GM12878 (cell line): Measurements from ENCODE around the gene CD48. TPM values are rescaled to one million over a fixed set of nuclear protein-coding genes. Genes with fewer than 3 reads are reported as not detected.

Experiments
- ATAC-seq: fragments of 200-7000 bp; cut with Tn5 transposase; 3 replicates; pipeline ENCODE4 v1.9.1; 2020; ENCODE audit warnings: mild to moderate bottlenecking, moderate library complexity
- BruUV-seq: library from RNA; stranded (reverse); fragments of 400-500 nt; replicated peaks from 2 replicates; lab custom pipeline; 2021; lab: Mats Ljungman, UMichigan
- CTCF ChIA-PET: fragments of 300-600 bp; sonication (Branson Sonifier 250); formaldehyde crosslinking; extraction: SDS; loops from one replicate; lab custom pipeline; 2021; ENCODE audit warnings: inconsistent platforms; lab: Yijun Ruan, JAX
- POLR2A ChIA-PET: fragments of 350-600 bp; formaldehyde crosslinking; extraction: SDS; loops from one replicate; lab custom pipeline; 2021; ENCODE audit warnings: inconsistent platforms; lab: Charles Lee
- RAD21 ChIA-PET: fragments of 300-600 bp; sonication (Branson Sonifier 250); formaldehyde crosslinking; loops from one replicate; lab custom pipeline; 2023; ENCODE audit warnings: antibody characterized with exemption; ENCODE audit not compliant: unreplicated experiment; lab: Charles Lee
- SMC1A ChIA-PET: fragments of 300-600 bp; sonication (Branson Sonifier 250); formaldehyde crosslinking; loops from one replicate; lab custom pipeline; 2023; ENCODE audit not compliant: unreplicated experiment, uncharacterized antibody; lab: Charles Lee
- DNase-seq: peaks from one replicate; pipeline ENCODE4 v3.0.0-alpha.2; 2011; ENCODE audit warnings: low read depth, low spot score
- FAIRE-seq: peaks from 3 replicates; lab custom pipeline; 2011; peaks lifted over from hg19 to GRCh38; lab: Jason Lieb, UNC
- H2AFZ ChIP-seq: 2 replicates; pipeline ENCODE4 v1.6.0; 2011; ENCODE audit warnings: low read depth, low read length, control low read depth; ENCODE audit not compliant: control insufficient read depth
- H3K27ac ChIP-seq: 2 replicates; pipeline ENCODE4 v1.5.1; 2011; ENCODE audit warnings: control low read depth; ENCODE audit not compliant: control insufficient read depth, insufficient read depth
- H3K27me3 ChIP-seq, 2 experiments: replicated peaks in 1 of 2; 2 replicates each; pipeline versions ENCODE4 v1.6.0 to v1.6.1; 2011; ENCODE audit warnings: low read length in 1 of 2; ENCODE audit not compliant: control insufficient read depth in 2 of 2, insufficient read depth in 2 of 2
- H3K36me3 ChIP-seq, 2 experiments: 2 replicates each; pipeline ENCODE4 v1.5.1; 2011; ENCODE audit warnings: low read length in 1 of 2; ENCODE audit not compliant: control insufficient read depth in 2 of 2, insufficient read depth in 2 of 2
- H3K4me1 ChIP-seq: 2 replicates; pipeline ENCODE4 v1.6.1; 2011; ENCODE audit warnings: mild to moderate bottlenecking, low read length, moderate library complexity, mixed read lengths; ENCODE audit not compliant: control insufficient read depth, insufficient read depth
- H3K4me2 ChIP-seq: 2 replicates; pipeline ENCODE4 v1.6.0; 2011; ENCODE audit warnings: control low read depth; ENCODE audit not compliant: control insufficient read depth, insufficient read depth
- H3K4me3 ChIP-seq: fragments of 200-600 bp; sonication (generic); 2 replicates; pipeline ENCODE4 v1.5.1; 2016
- H3K79me2 ChIP-seq: 2 replicates; pipeline ENCODE4 v1.6.0; 2011; ENCODE audit warnings: low read length; ENCODE audit not compliant: control insufficient read depth, insufficient read depth
- H3K9ac ChIP-seq: 2 replicates; pipeline ENCODE4 v1.8.0; 2011; ENCODE audit warnings: low read length, control low read depth, mixed read lengths; ENCODE audit not compliant: control insufficient read depth, insufficient read depth
- H3K9me3 ChIP-seq: replicated peaks from 3 replicates; pipeline ENCODE4 v1.5.1; 2011; ENCODE audit warnings: mild to moderate bottlenecking, low read length; ENCODE audit not compliant: control insufficient read depth, insufficient read depth
- H4K20me1 ChIP-seq: 2 replicates; pipeline ENCODE4 v1.6.0; 2011; ENCODE audit not compliant: control insufficient read depth, insufficient read depth
- CBX5 ChIP-seq: sonication (generic); IDR thresholded peaks from 2 replicates; pipeline ENCODE4 v1.6.1; 2016; ENCODE audit warnings: low read depth, moderate library complexity, mild to moderate bottlenecking, inconsistent platforms
- EP300 ChIP-seq, 2 experiments: fragments of 150-350 bp in 1 of 2; IDR thresholded peaks; 2 replicates each; pipeline ENCODE4 v1.6.1; 2011 to 2012; ENCODE audit warnings: low read depth in 2 of 2, low read length in 2 of 2, borderline replicate concordance in 1 of 2, improper control_type of control experiment in 1 of 2, inconsistent platforms in 1 of 2; ENCODE audit not compliant: control insufficient read depth in 1 of 2
- IKZF2 ChIP-seq, 2 experiments: fragments of 450-650 bp; IDR thresholded peaks; 2 replicates each; pipeline ENCODE4 v1.6.1; 2017; ENCODE audit warnings: mild to moderate bottlenecking in 2 of 2, moderate library complexity in 2 of 2
- KDM1A ChIP-seq: fragments of 200-600 bp; sonication (generic); IDR thresholded peaks from 2 replicates; pipeline ENCODE4 v1.6.1; 2016; ENCODE audit warnings: borderline replicate concordance
- MXI1 ChIP-seq: fragments of 150-350 bp; IDR thresholded peaks from 2 replicates; pipeline ENCODE4 v1.6.1; 2011; ENCODE audit warnings: low read depth, mild to moderate bottlenecking, inconsistent platforms, low read length, improper control_type of control experiment
- MYC ChIP-seq: IDR thresholded peaks from 2 replicates; pipeline ENCODE4 v1.6.1; 2011; ENCODE audit warnings: mild to moderate bottlenecking, low read length, moderate library complexity, inconsistent platforms; ENCODE audit not compliant: insufficient read depth, insufficient replicate concordance, insufficient read length, severe bottlenecking
- POLR2AphosphoS5 ChIP-seq: IDR thresholded peaks from 2 replicates; pipeline ENCODE4 v1.6.1; 2011; ENCODE audit warnings: mild to moderate bottlenecking, low read length, inconsistent platforms
- POU2F2 ChIP-seq: IDR thresholded peaks from 3 replicates; pipeline ENCODE4 v1.6.1; 2011; ENCODE audit warnings: low read depth, mild to moderate bottlenecking, low read length, borderline replicate concordance
- SMAD5 ChIP-seq: IDR thresholded peaks from 2 replicates; pipeline ENCODE4 v1.6.1; 2016; ENCODE audit warnings: antibody characterized with exemption, low read depth
- ZBTB4 ChIP-seq: fragments of 450-650 bp; formaldehyde crosslinking; IDR thresholded peaks from 2 replicates; pipeline ENCODE4 v1.4.0; 2022; ENCODE audit warnings: mild to moderate bottlenecking, moderate library complexity
- ZNF384 ChIP-seq: IDR thresholded peaks from 2 replicates; pipeline ENCODE4 v1.6.1; 2012; ENCODE audit warnings: low read depth, mild to moderate bottlenecking, low read length, improper control_type of control experiment, borderline replicate concordance
- WGBS: methylation state at CpG from one replicate; pipeline ENCODE4 v1.1.6; 2016; ENCODE audit warnings: low lambda C conversion rate; ENCODE audit not compliant: insufficient replicate concordance, insufficient coverage; ENCODE audit errors: missing lambda C conversion rate; 5-methylcytosine and 5-hydroxymethylcytosine counted together
- in situ Hi-C: fragments of 300-500 bp; cut with MboI; formaldehyde crosslinking; loops from 9 replicates; pipeline ENCODE4 v1.14.3; 2018; ENCODE audit warnings: mixed read lengths
- intact Hi-C: fragments of 100-400 bp; cut with micrococcal nuclease; formaldehyde crosslinking; loops from one replicate; pipeline ENCODE4 v1.14.2; 2022; ENCODE audit not compliant: unreplicated experiment
- polyA plus RNA-seq, 11 experiments: library from polyadenylated mRNA; depleted of rRNA in 4 of 11; unstranded in 6 of 11; stranded (reverse) in 5 of 11; fragments of >200 nt; fragmentation: Nextera tagmentation in 4 of 11; fragmentation: Illumina TruSeq in 1 of 11; extraction: Ambion mirVana in 4 of 11; extraction: Trizol in 1 of 11; gene quantifications; 1 replicate in 1 of 11; 2 replicates in 10 of 11; pipeline versions ENCODE4 v1.2.1 to v1.2.3, GENCODE V29; 2011 to 2016; ENCODE audit warnings: inconsistent platforms in 2 of 11, missing spikeins in 2 of 11, low read depth in 1 of 11
- total RNA-seq, 4 experiments: library from RNA; depleted of rRNA in 3 of 4; stranded (reverse); fragments of >200 nt in 3 of 4; fragmentation: Illumina TruSeq in 1 of 4; extraction: Trizol in 1 of 4; gene quantifications; 2 replicates each; pipeline versions ENCODE4 v1.2.1 to v1.2.3, GENCODE V29; 2013 to 2021
- TF ChIP-seq, protein P1 (sequence below): fragments of 450-650 bp; formaldehyde crosslinking; IDR thresholded peaks from 2 replicates; pipeline ENCODE4 v1.4.0; 2020; ENCODE audit warnings: mild to moderate bottlenecking, moderate library complexity
- TF ChIP-seq, protein P2 (sequence below): IDR thresholded peaks from 2 replicates; pipeline ENCODE4 v1.6.1; 2011; ENCODE audit warnings: borderline replicate concordance, low read depth, mild to moderate bottlenecking, moderate library complexity, low read length; ENCODE audit not compliant: insufficient read depth, poor library complexity, severe bottlenecking

Gene CD48
- total and polyA plus RNA-seq, 10 of the 15 experiments (the other 5 are each of a cell fraction or from before 2014, with no cell fraction given): 302 to 1,315 (median 430) TPM

DNA sequence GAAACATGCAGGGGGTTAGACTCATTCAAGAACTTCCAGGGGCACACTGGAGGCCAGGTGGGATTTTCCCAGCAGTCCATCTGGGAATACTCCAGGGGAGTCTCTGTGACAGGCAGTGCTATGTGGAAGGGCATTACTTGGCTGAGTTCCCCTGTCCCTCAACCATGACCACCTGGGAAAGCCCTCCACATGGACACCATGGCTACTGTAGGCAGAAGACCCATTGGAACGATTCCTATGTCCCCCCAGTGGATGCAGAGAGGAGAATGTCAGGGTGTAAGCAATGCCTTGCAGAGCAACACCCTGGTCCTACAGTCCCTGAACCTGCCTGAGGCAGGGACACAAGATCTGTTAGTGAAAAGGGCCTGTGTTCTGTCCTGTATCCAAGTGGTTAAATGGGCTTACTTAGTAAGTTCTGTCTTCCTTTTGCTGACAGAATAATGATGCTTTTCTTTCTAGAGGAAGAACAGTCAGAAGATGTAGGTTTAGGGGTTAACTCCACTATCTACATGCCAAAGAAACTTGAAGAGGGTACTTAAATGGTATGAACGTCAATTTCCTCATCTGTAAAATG, 78.2 kb downstream of the CD48 start:
- WGBS: 29% methylated on average over 2 of the region's 2 CpGs
- DNase-seq: no peak
- FAIRE-seq: no peak
- POLR2A ChIA-PET: no interaction called here
- H4K20me1 ChIP-seq: no peaks in the 10 kb centered on the region
- H3K9me3 ChIP-seq: no peaks in the 10 kb centered on the region
- no TSS peak for BruUV-seq
- intact Hi-C loops (no loop called here), in situ Hi-C loops (no loop called here)
- peak; percentile 1; the same call in 1 of the 3 replicates for ATAC-seq
- RAD21 ChIA-PET: interaction anchor here (1.1 kb wide), 2 partner anchors 9 to 39 kb away, joined by 3 to 4 read pairs; no protein-coding TSS in a partner anchor
- H3K4me3 ChIP-seq: no peak overlapping the region
- H3K36me3 ChIP-seq: peaks cover 30 to 49% of the 10 kb centered on the region in 2 experiments
- H3K27me3 ChIP-seq: no peaks in the 10 kb centered on the region
- CTCF ChIA-PET: interaction anchor here (0.9 to 1.4 kb wide), 3 partner anchors 10 to 42 kb away, joined by 4 to 9 read pairs (median 7); no protein-coding TSS in a partner anchor
- no peak overlapping the region for H2AFZ ChIP-seq
- no peak overlapping the region for H3K9ac ChIP-seq
- H3K4me1 ChIP-seq: peaks cover 53% of the 10 kb centered on the region
- H3K4me2 ChIP-seq: peak overlapping the region; percentile 30; the same call in 1 of the 2 replicates
- H3K79me2 ChIP-seq: peaks cover 65% of the 10 kb centered on the region
- peak overlapping the region; percentile 15 for H3K27ac ChIP-seq
- SMC1A ChIA-PET: interaction anchor here (0.8 to 17.6 kb wide), 6 partner anchors 13 to 79 kb away, joined by 3 to 259 read pairs (median 5); partner anchors contain the start of gene SLAMF1
- TF ChIP-seq POLR2AphosphoS5: peak; percentile 88
- TF ChIP-seq MXI1: peak; percentile 55; the same call in 1 of the 2 replicates
- peak; percentile 33; the same call in 1 of the 2 replicates for TF ChIP-seq ZBTB4 (CRISPR knock-in tag)
- TF ChIP-seq MYC: no peak
- no peak for TF ChIP-seq EP300 (IDR thresholded peaks at IDR 0.05; ENCODE audit: borderline replicate concordance in 1 of 2, control insufficient read depth in 1 of 2, low read depth in 2 of 2, low read length in 2 of 2)
- 0 out of 4 replicates have a peak, but pooled peaks of 1 of the 2 experiments have one; percentile 28 for TF ChIP-seq IKZF2 (IDR thresholded peaks at IDR 0.05)
- TF ChIP-seq KDM1A: no peak
- TF ChIP-seq ZNF384: no peak
- peak; percentile 1; the same call in 1 of the 3 replicates for TF ChIP-seq POU2F2
- no peak for TF ChIP-seq CBX5
- TF ChIP-seq SMAD5: peak; percentile 78; the same call in 1 of the 2 replicates
- TF ChIP-seq, protein P1, sequence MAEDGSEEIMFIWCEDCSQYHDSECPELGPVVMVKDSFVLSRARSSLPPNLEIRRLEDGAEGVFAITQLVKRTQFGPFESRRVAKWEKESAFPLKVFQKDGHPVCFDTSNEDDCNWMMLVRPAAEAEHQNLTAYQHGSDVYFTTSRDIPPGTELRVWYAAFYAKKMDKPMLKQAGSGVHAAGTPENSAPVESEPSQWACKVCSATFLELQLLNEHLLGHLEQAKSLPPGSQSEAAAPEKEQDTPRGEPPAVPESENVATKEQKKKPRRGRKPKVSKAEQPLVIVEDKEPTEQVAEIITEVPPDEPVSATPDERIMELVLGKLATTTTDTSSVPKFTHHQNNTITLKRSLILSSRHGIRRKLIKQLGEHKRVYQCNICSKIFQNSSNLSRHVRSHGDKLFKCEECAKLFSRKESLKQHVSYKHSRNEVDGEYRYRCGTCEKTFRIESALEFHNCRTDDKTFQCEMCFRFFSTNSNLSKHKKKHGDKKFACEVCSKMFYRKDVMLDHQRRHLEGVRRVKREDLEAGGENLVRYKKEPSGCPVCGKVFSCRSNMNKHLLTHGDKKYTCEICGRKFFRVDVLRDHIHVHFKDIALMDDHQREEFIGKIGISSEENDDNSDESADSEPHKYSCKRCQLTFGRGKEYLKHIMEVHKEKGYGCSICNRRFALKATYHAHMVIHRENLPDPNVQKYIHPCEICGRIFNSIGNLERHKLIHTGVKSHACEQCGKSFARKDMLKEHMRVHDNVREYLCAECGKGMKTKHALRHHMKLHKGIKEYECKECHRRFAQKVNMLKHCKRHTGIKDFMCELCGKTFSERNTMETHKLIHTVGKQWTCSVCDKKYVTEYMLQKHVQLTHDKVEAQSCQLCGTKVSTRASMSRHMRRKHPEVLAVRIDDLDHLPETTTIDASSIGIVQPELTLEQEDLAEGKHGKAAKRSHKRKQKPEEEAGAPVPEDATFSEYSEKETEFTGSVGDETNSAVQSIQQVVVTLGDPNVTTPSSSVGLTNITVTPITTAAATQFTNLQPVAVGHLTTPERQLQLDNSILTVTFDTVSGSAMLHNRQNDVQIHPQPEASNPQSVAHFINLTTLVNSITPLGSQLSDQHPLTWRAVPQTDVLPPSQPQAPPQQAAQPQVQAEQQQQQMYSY: no peak
- TF ChIP-seq, protein P2, sequence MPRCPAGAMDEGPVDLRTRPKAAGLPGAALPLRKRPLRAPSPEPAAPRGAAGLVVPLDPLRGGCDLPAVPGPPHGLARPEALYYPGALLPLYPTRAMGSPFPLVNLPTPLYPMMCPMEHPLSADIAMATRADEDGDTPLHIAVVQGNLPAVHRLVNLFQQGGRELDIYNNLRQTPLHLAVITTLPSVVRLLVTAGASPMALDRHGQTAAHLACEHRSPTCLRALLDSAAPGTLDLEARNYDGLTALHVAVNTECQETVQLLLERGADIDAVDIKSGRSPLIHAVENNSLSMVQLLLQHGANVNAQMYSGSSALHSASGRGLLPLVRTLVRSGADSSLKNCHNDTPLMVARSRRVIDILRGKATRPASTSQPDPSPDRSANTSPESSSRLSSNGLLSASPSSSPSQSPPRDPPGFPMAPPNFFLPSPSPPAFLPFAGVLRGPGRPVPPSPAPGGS: peak; percentile 26
